HCT116 (cell line): Measurements from ENCODE around the gene DTNB.

Source experiments
- POLR2A ChIP-seq: IDR thresholded peaks from 2 replicates; pipeline ENCODE4 v1.7.0; 2011; ENCODE audit warnings: borderline replicate concordance; ENCODE audit not compliant: insufficient read depth, insufficient read length; ENCODE audit errors: extremely low read depth
- RAD21 ChIP-seq: IDR thresholded peaks from 2 replicates; pipeline ENCODE4 v1.6.1; 2012; ENCODE audit warnings: low read depth, mild to moderate bottlenecking

DNA sequence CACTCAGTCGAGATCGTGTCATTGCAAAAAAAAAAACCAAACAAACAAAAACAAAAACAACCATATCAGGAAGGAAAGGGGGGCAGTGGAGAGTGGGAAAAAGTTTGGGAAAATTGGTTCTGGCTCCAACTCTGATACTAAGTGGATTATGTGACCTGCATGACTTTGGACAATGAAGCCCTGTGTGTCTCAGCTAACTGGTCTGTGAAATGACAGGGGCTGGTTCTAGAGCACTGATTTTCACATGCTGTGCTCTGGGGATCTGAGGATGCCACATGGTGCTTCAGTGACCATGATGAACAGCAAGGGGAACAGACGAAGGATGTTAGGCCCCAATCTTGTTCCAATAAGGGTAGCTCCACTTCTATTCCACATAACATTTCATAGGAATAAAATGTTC is 174.2 kb downstream of the DTNB start:
- no peak for TF ChIP-seq POLR2A
- TF ChIP-seq RAD21 = no peak
